DND-41 (cell line): ENCODE measurements around the gene BAHCC1.

Source experiments
- CTCF ChIP-seq: IDR thresholded peaks from 2 replicates; pipeline ENCODE4 v1.5.1; 2012; ENCODE audit warnings: borderline replicate concordance, low read length, moderate library complexity, mild to moderate bottlenecking; ENCODE audit not compliant: poor library complexity, severe bottlenecking; ENCODE audit errors: extremely low read depth
- EZH2 ChIP-seq: IDR thresholded peaks from 3 replicates; pipeline ENCODE4 v1.6.1; 2012; ENCODE audit warnings: borderline replicate concordance, low read depth, mild to moderate bottlenecking, moderate library complexity, low read length, inconsistent platforms; ENCODE audit not compliant: severe bottlenecking

- TF ChIP-seq CTCF (no peak), EZH2 (no peak)
Observed at GRCh38 chr17:81482673-81483072, 87.4 kb downstream of the BAHCC1 start.
